Mononuclear cell (primary cell): ENCODE measurements around the gene PXYLP1. TPM values are rescaled to one million over a fixed set of nuclear protein-coding genes. Genes with fewer than 3 reads are reported as not detected.
"Not testable (repeated sequence)": the region's sequence is repeated elsewhere in the genome, so short reads cannot be mapped to it uniquely, and the experiment has no call there.

Experiments
- H3K27me3 ChIP-seq: 2 replicates; pipeline ENCODE4 v1.6.0; 2011; ENCODE audit warnings: low read length, control low read depth; ENCODE audit not compliant: insufficient read depth
- H3K4me1 ChIP-seq: 2 replicates; pipeline ENCODE4 v1.5.1; 2011; ENCODE audit warnings: mild to moderate bottlenecking, low read length, control low read depth; ENCODE audit not compliant: insufficient read depth
- H3K4me3 ChIP-seq: 2 replicates; pipeline ENCODE4 v1.5.1; 2011; ENCODE audit warnings: mild to moderate bottlenecking, low read length, moderate library complexity
- H3K9me3 ChIP-seq: 2 replicates; pipeline ENCODE4 v1.5.1; 2011; ENCODE audit warnings: low read depth, mild to moderate bottlenecking, control low read depth, low read length
- total RNA-seq: library from RNA; depleted of rRNA; stranded (reverse); fragments of >200 nt; gene quantifications from one replicate; pipeline ENCODE4 v1.2.3, GENCODE V29; 2012

PXYLP1 gene
- 19.8 TPM for total RNA-seq

DNA sequence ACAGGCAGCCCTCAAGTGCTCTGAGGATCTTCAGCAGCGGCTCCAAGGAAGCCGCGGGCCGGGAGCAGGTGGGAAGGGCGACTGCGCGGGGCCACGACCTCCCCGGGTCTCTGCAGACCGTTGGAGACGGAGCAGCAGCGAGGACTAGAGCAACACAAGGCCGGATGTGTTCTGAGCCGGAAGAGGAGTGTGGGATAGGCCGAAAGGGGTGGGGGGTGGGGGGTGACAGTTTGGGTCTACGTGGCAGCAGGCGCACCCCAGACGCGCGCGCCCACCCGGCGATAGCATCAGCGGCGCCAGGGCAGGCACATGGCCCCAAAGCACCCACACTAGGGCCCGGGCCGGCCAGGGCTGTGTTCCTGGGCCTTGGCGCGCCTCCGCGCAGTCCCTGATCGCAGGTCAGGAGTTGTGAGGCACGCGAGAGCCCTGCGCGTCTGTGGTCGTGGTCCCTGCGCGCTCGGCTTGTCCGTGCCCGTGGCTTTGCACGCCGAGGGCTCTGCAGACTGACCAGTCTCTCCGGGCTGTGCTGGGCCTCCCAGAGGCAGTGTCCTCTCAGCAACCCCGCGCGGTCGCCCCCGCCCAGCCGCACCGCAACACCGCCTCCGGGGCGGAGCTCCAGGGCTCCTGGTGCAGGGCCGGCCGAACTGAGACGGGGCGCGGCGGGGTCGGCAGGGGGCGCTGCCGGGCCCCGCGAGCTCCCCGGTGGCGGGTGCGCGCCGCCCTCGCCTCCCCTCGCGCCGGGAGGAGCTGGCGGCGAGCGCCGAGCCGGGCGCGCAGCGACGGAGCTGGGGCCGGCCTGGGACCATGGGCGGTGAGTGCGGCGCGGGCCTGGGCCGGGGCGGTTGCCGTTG, at the start of gene PXYLP1:
Gene PXYLP1 (plus strand): TSS at position 725 of the 851 bp plus-strand sequence. CDS start 28,351 bp downstream, outside the sequence.
- H3K9me3 ChIP-seq: no peaks in the 10 kb centered on the region
- H3K4me1 ChIP-seq: peaks cover 53% of the 10 kb centered on the region
- no peaks in the 10 kb centered on the region for H3K27me3 ChIP-seq
- H3K4me3 ChIP-seq: peak within 1 kb of the TSS; percentile 61

DNA sequence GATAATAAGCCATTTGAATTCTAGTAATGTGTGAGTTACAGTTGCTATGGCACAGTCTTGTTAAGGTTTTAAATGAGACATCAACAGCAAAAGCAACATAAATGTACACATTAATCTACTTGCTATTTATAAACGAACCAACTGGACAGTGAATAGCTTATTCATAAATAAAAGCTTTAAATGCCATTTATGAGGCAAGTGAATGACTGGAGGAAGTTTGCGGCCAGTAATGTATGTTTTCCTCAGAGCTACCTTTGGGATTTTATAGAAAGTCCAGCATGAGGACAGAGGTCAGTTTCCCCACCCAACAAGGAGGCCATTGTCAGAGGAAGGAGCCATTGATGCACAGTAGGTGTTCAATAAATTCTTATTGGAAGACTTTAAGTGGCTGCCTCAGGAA, 48.0 kb upstream of the PXYLP1 start:
- Histone ChIP-seq H3K4me1 (no peaks in the 10 kb centered on the region), H3K4me3 (no peak overlapping the region), H3K27me3 (no peaks in the 10 kb centered on the region), H3K9me3 (no peaks in the 10 kb centered on the region)

DNA sequence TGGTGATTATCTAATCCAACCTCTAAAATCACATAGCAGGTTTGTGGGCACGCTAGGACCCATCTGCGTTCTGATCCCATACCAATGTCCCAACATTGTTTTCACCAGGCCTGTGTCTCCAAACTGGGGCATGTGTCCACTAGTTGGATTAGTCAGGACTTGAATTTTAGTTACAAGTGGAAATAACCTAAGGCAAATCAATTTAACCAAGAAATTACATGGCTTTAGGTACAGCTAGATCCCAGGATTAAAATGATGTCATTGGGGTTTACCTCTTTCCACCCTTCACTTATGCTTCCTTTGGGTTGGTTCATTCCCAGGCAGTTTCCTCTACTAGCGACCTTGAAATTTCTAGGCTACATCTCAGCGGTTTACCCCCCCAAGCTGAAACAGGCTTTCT, 47.2 kb upstream of the PXYLP1 start:
- H3K27me3 ChIP-seq: no peaks in the 10 kb centered on the region
- H3K9me3 ChIP-seq: no peaks in the 10 kb centered on the region
- H3K4me3 ChIP-seq: no peak overlapping the region
- H3K4me1 ChIP-seq: no peaks in the 10 kb centered on the region

DNA sequence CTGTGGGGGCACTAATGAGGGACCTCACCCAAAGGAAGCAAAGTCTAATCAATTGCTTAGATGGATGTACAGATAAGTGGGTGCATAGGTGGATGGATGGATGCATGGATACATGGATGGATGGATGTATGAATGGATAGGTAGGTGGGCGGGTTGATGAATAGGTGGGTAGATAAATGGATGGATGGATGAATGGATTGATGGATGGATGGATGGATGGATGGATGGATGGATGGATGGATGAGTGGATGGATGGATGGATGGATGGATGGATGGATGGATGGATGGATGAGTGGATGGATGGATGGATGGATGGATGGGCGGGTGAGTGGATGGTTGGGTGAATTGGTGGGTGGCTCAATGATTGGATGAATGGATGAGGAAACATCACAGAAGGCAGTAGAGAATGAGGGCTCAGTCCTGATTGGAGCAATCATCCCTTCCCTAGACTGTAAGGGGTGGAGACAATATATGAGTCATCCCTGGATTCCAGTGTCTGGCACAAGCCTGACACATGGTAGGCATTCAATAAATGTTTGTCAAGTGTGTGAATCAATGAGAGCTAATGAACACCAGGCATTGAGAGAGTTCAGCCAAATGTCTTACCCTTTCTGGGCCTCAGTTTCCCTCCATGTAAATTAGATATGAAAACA, 40.4 kb upstream of the PXYLP1 start:
- Histone ChIP-seq H3K4me1 (no peaks in the 10 kb centered on the region), H3K27me3 (peaks cover 4% of the 10 kb centered on the region), H3K9me3 (no peaks in the 10 kb centered on the region), H3K4me3 (no peak overlapping the region)

DNA sequence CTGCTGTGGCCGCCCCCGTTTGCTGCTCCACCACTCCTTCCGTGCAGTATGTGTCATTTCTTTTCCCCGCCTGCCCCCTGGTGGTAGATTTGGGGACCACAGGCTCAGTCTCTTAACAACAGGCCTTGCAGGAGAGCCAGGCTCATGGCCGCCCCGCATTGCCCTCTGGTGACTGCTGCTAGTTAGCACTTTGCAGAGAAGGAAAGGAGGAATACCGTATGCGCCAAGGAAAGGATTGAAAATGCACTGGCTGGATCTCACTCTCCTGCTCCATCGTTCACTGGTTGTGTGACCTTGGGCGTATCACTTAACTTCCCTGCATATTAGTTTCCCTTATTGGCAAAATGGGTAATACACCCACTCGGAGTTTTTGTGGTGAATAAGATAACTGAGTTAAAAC, 39.3 kb upstream of the PXYLP1 start:
- H3K4me3 ChIP-seq: no peak overlapping the region
- H3K27me3 ChIP-seq: peaks cover 9% of the 10 kb centered on the region
- H3K9me3 ChIP-seq: no peaks in the 10 kb centered on the region
- H3K4me1 ChIP-seq: no peaks in the 10 kb centered on the region

DNA sequence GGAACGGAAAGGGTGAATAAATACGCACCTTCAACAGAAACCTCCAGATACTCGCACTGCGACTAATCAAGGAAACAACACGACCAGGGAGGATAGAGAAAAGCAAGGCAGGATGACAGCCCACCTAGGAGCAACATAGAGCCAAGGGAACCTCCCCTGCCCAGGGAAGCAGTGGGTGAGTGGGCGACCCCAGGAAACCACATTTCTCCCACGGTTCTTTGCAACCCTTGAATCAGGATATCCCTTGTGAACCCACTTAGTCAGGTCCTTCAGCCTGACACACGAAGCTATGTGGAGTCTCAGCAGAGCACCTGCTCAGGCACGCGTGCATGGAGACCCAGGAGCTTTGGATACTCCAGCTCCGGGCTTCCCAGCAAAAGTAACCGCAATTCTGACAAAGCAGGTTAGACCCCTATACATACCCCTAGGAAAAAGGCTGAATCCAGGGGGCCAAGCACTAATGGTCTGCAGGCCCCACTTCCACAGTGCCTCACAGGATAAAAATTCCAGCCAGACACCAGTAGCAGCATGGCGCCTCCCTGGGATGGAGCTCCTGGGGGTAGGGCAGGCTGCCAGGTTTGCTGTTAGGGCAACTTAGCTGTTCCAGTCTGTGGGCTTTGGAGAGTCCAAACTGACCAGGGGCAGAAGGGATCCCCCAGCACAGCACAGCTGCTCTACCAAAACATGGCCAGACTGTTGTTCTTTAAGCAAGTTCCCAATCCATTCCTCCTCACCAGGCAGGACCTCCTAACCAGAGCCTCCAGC, 38.4 kb upstream of the PXYLP1 start:
- Histone ChIP-seq H3K4me3 (no peak overlapping the region), H3K9me3 (no peaks in the 10 kb centered on the region), H3K27me3 (peaks cover 15% of the 10 kb centered on the region), H3K4me1 (no peaks in the 10 kb centered on the region)

- Histone ChIP-seq H3K27me3 (peaks cover 11% of the 10 kb centered on the region), H3K4me3 (no peak overlapping the region)
These were observed 30.5 kb upstream of the PXYLP1 start for GRCh38 chr3:141201122-141201521.

DNA sequence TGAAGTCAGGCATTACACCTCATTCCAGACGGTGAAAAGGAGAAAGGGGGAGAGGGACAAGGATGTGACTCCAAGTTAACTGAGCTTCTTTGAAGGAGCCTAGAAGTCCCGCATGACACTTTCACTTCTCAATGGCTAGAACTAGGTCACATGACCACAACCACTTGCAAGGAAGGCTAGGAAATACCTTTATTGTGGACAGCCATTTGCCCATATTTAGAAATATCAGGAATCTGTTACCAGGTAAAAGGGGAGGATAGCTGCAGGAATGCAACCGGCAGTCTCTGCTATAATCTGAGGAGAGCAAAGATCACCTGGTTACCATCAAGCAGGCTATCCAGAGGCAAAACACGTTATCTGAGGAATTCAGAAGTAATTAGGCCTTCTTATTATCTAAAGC, 28.9 kb upstream of the PXYLP1 start:
- Histone ChIP-seq H3K4me3 (no peak overlapping the region), H3K9me3 (no peaks in the 10 kb centered on the region), H3K27me3 (peaks cover 3% of the 10 kb centered on the region), H3K4me1 (no peaks in the 10 kb centered on the region)

More at GRCh38 chr3:141201122-141201521, 30.5 kb upstream of the PXYLP1 start:
- no peaks in the 10 kb centered on the region for H3K4me1 ChIP-seq
- no peaks in the 10 kb centered on the region for H3K9me3 ChIP-seq

- H3K4me3 ChIP-seq: no peak overlapping the region
- no peaks in the 10 kb centered on the region for H3K9me3 ChIP-seq
- H3K4me1 ChIP-seq: no peaks in the 10 kb centered on the region
- H3K27me3 ChIP-seq: no peaks in the 10 kb centered on the region
These were observed 27.8 kb upstream of the PXYLP1 start for GRCh38 chr3:141203866-141204265.

- no peaks in the 10 kb centered on the region for H3K9me3 ChIP-seq
These were observed 27.3 kb upstream of the PXYLP1 start for GRCh38 chr3:141204343-141204742.

GRCh38 chr3:141211306-141211705, 20.3 kb upstream of the PXYLP1 start:
- H3K4me3 ChIP-seq, H3K27me3 ChIP-seq, H3K9me3 ChIP-seq, H3K4me1 ChIP-seq: not testable (repeated sequence)

More at GRCh38 chr3:141204343-141204742, 27.3 kb upstream of the PXYLP1 start:
- Histone ChIP-seq H3K4me1 (no peaks in the 10 kb centered on the region), H3K4me3 (no peak overlapping the region), H3K27me3 (no peaks in the 10 kb centered on the region)

DNA sequence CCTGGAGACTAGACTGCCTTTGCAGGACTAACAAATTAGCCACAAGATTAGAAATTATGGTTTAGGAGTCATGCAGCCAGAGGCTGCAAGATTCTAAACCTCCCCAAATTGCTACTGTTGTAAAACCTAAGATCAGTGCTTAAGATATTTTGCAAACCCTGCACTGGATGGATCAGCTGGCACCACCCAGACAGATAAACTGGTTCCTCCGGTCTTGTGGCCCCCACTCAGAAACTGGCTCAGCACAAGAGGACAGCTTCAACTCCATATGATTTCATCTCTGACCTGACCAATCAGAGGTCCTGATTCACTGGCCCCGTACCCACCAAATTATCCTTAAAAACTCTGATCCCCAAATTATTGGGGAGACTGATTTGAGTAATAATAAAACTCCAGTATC, 19.5 kb upstream of the PXYLP1 start:
- Histone ChIP-seq H3K4me3 (no peak overlapping the region), H3K27me3 (no peaks in the 10 kb centered on the region), H3K4me1 (peaks cover 3% of the 10 kb centered on the region), H3K9me3 (no peaks in the 10 kb centered on the region)

DNA sequence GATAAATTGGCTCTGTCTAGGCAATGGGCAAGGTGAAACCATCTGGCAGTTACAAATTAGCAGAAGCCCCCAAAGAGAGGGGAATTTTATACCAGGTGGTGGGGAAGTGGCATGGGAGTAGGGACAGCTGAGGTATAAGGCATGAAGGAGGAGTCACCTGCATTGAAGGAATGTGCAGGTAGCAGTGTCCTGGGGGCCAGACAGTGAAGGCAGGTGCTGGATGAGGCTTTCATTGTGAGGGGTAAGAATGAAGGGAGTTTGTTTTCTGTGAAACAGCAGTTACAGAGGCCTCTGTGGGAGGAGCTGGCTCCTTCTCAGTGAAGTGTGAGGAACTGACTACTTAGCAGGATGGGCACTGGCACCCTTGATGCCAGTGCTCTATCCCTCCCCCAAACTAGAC, 19.1 kb upstream of the PXYLP1 start:
- Histone ChIP-seq H3K27me3 (no peaks in the 10 kb centered on the region), H3K9me3 (no peaks in the 10 kb centered on the region), H3K4me3 (no peak overlapping the region), H3K4me1 (peaks cover 7% of the 10 kb centered on the region)

GRCh38 chr3:141216975-141217374, 14.7 kb upstream of the PXYLP1 start:
- Histone ChIP-seq H3K9me3 (no peaks in the 10 kb centered on the region), H3K27me3 (no peaks in the 10 kb centered on the region), H3K4me3 (no peak overlapping the region), H3K4me1 (peaks cover 30% of the 10 kb centered on the region)

- no peaks in the 10 kb centered on the region for H3K27me3 ChIP-seq
- no peak overlapping the region for H3K4me3 ChIP-seq
- H3K4me1 ChIP-seq: peaks cover 30% of the 10 kb centered on the region
- H3K9me3 ChIP-seq: no peaks in the 10 kb centered on the region
These were observed 14.2 kb upstream of the PXYLP1 start for GRCh38 chr3:141217389-141217788.
